ENCODE results near the gene PDE1C. TPM values are rescaled to one million over a fixed set of nuclear protein-coding genes. Genes with fewer than 3 reads are reported as not detected.

Gene PDE1C
- total RNA-seq, 2 donors from 2014 or later: not detected

DNA sequence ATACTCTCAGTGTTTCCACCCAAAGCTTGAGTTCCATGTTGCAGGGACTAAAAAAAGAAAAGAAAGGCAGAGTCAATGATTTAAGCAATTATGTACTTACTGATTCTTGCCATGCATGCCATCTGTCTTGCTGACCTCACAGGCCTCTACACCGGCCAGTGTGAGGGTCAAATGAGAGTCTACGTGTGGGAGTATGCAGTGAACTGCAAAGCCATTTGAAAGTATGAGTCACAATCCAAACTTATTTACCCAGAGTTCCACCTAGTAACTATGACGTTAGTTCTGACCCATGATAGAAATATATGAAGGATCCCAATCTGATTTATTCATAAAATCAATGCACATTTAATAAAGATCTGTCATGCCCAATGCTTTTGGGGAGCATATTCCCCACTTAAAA, 26.5 kb downstream of the PDE1C start:
- Mint-ChIP-seq H3K4me3 (no peak overlapping the region), H3K4me1 (no peaks in the 10 kb centered on the region)
- no peak for ATAC-seq (replicated peaks)

DNA sequence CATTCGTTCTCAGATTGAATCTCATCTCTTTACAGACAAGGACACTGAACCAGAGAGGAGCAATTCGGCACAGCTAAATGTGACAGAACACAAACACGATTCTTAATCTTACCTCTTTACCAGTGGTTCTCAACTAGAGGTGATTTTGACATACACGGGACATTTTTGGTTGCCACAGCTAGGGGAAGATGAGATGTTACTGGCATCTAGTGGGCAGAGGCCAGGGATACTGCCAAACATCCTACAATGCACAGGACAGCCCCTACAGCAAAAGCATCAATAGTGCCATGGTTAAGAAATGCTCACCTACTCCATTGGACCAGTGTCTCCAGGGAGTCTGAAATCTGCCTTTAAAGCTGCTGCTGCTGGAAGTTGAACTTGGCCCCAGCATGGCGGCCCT, 27.3 kb downstream of the PDE1C start:
- H3K36me3 Mint-ChIP-seq (ENCODE audit: low read depth): no peaks in the 10 kb centered on the region
- no peak overlapping the region for H3K4me3 Mint-ChIP-seq
- no peak overlapping the region for H3K27ac Mint-ChIP-seq
- H3K27me3 Mint-ChIP-seq: no peaks in the 10 kb centered on the region
- H3K9me3 Mint-ChIP-seq: peaks cover 3% of the 10 kb centered on the region
- no peak for ATAC-seq (replicated peaks)
- H3K4me1 Mint-ChIP-seq: no peaks in the 10 kb centered on the region

More for the DNA sequence above, 26.5 kb downstream of the PDE1C start:
- H3K27me3 Mint-ChIP-seq: no peaks in the 10 kb centered on the region
- H3K27ac Mint-ChIP-seq: no peak overlapping the region
- peaks cover 3% of the 10 kb centered on the region for H3K9me3 Mint-ChIP-seq
- H3K36me3 Mint-ChIP-seq (ENCODE audit: low read depth): no peaks in the 10 kb centered on the region

DNA sequence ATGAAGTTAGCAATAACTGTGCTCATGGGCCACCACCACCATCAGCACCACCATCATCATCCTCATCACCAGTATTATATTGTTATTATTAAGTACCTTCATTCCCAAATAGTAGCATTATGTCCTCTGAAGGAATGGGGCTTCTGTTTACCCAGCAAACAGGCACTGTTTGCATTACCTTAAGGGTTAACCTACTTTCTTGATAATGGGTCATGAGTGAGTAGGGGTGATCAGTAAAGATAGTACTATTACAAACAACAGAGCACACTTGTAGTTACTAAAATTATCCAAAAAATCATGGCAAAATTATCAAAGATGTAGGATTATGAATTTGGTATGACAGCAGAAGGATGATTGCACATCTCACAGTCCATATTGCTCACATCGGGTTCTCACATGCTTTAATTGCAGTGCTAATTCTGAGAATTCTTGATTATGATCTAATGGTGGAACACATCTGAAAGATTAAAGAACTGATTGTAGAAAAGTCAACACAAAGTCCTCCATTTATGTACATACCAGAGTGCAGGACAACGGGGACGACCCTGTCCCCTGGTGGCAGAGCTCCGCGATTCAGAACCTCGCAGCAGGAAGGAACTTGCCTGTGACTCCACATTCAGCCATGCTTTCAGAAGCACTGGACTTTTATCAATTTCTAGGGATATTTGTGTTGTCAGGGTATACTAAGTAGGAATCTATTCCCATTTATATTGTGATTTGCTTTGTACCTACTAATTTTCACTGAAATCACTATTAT, 31.0 kb downstream of the PDE1C start:
- Mint-ChIP-seq H3K4me3 (no peak overlapping the region), H3K4me1 (no peaks in the 10 kb centered on the region), H3K27ac (no peak overlapping the region), H3K27me3 (no peaks in the 10 kb centered on the region), H3K36me3 (ENCODE audit: low read depth) (no peaks in the 10 kb centered on the region), H3K9me3 (peaks cover 13% of the 10 kb centered on the region)
- no peak for ATAC-seq (replicated peaks)

DNA sequence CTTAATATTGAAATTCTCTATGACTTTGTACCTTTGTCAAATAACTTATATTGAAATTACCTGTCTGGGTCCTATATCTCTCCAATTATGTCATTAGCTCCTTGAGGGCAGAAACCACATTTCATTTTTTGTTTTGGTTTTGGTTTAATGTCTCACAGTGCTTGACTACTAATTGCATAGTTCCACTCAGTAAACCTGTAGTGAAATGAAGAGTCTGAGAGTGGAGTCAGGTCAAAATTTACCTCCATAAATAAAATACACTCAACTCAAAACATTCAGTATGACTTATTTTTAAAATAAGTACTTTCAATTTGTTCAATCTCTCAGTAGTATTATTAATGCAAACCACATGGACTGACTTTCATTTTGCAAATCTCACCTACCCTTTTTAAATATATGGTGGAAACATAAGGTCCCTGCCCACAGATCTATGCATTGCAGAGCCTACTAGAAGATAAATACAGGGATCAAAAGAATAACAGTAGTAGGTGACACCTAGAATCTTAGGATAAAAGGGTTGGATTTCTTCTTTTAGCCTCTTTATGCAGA, 32.5 kb downstream of the PDE1C start:
- no peak for ATAC-seq (replicated peaks)
- no peaks in the 10 kb centered on the region for H3K4me1 Mint-ChIP-seq
- H3K4me3 Mint-ChIP-seq: no peak overlapping the region
- H3K36me3 Mint-ChIP-seq (ENCODE audit: low read depth): no peaks in the 10 kb centered on the region
- no peak overlapping the region for H3K27ac Mint-ChIP-seq
- no peaks in the 10 kb centered on the region for H3K27me3 Mint-ChIP-seq
- H3K9me3 Mint-ChIP-seq: peaks cover 13% of the 10 kb centered on the region

DNA sequence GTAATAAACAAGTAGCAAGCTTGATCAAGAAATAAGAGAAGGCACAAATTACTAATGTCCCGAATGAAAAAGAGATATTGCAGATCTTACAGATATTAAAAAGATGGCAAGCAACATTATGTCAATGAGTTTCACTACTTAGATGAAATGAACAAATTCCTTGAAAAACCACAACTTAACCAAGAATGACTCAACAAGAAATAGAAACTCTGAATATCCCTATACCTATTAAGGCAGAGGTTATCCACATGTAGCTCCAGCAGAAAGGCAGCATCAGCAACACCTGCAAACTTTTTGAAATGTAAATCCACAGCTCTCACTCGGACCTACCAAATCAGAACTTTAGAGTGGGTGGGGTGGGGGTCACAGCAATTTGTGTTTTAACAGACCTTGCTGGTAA, 33.6 kb downstream of the PDE1C start:
- peaks cover 15% of the 10 kb centered on the region for H3K9me3 Mint-ChIP-seq
- no peaks in the 10 kb centered on the region for H3K27me3 Mint-ChIP-seq
- no peak overlapping the region for H3K27ac Mint-ChIP-seq
- peak; percentile 19 for ATAC-seq (replicated peaks)
- no peaks in the 10 kb centered on the region for H3K4me1 Mint-ChIP-seq
- H3K4me3 Mint-ChIP-seq: no peak overlapping the region
- no peaks in the 10 kb centered on the region for H3K36me3 Mint-ChIP-seq (ENCODE audit: low read depth)

DNA sequence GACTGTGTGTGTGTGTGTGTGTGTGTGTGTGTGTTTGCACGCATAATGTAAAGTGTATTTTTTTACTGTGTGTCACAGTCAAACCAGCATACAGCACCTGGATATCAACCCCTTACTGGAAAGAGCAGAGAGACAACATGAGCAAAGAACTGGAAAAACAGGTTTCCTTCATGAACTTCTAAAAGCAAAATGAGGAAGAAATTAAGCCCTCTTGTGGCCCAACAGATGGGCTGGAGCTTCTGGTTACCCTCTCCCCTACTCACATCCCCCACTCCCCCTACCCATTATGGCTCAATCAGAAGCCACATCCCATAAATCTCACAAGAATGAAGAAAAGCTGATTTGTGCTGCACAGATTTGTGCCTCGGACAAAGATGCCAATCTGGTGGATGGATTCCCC, 36.2 kb downstream of the PDE1C start:
- H3K27me3 Mint-ChIP-seq: no peaks in the 10 kb centered on the region
- ATAC-seq (replicated peaks): no peak
- H3K4me1 Mint-ChIP-seq: no peaks in the 10 kb centered on the region
- H3K4me3 Mint-ChIP-seq: no peak overlapping the region
- no peak overlapping the region for H3K27ac Mint-ChIP-seq
- peaks cover 18% of the 10 kb centered on the region for H3K9me3 Mint-ChIP-seq
- H3K36me3 Mint-ChIP-seq (ENCODE audit: low read depth): no peaks in the 10 kb centered on the region

DNA sequence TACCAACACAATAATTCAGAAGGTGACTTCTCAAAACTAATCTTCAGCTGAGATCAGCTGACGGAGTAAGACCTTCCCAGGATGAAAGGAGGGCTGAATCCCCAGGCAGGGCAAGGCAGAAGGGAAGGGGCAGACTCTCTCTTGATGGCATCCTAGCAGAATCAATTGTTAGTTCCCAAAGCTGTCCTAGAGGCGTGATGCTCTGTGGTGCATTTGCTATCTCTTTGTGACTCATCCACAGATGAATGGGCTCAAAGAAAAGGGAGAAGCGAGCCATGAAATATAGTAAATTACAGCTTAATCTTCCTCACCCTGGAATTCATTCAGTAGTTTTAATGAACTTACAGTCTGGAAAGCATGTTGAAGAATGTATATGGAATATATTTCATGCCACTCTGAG, 37.2 kb downstream of the PDE1C start:
- Mint-ChIP-seq H3K4me3 (no peak overlapping the region), H3K36me3 (ENCODE audit: low read depth) (no peaks in the 10 kb centered on the region), H3K27me3 (no peaks in the 10 kb centered on the region), H3K4me1 (no peaks in the 10 kb centered on the region), H3K9me3 (peaks cover 21% of the 10 kb centered on the region), H3K27ac (no peak overlapping the region)
- no peak for ATAC-seq (replicated peaks)

DNA sequence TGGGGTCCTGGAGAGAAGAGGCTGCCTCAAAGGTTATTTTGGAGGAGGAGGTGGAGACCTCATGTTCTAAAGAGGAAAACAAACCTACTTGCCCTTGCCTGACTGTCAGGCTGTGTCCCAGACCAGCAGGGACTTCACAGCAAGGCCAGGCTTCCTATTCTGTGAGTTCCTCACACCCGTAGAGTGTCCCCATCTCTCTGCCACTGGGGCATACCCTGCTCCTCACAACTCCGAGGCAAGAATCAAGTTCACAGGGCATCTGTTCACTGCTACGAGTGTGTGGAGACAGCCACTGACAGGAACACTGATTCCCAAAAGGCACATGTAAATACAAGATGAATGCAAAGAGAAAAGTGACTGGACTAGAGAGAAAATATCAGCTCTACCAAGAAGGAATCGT, 38.0 kb downstream of the PDE1C start:
- Mint-ChIP-seq H3K4me1 (no peaks in the 10 kb centered on the region), H3K4me3 (no peak overlapping the region), H3K27ac (no peak overlapping the region), H3K36me3 (ENCODE audit: low read depth) (no peaks in the 10 kb centered on the region), H3K9me3 (peaks cover 21% of the 10 kb centered on the region), H3K27me3 (no peaks in the 10 kb centered on the region)
- no peak for ATAC-seq (replicated peaks)

DNA sequence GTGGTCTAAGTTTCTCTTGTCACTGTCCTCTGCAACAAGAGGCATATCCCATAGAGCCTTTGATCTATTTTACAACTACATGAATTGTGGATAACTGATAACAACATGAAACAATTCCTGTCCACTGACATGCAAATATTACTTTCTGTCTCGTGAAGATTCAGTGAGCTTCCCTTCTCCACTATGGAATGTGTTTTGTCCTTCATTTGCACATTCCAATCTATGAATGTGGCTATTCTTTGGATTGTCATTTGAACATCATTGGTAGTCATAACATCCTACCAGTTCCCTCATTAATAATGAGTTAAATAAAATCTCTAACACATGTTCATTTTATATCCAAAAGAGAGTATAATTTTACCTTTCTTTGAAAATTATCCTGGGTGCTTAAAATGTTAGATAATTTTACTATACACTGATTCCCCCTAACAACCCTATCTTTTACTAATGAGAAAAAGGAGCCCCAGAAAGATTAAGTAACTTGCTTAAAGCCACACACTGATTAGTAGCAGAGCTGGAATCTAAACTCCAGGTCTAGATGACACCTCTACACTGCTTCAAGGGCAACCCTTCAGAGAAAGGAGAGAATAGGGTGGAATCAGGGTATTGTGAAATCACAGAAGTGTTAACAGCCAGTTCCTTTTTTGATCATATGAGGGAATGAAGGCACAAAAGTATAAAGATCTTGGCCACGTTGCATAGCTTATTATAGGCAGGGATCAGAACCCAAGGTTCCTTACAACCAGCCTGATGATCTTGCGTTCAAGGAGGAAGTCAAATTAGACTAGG, 39.1 kb downstream of the PDE1C start:
- H3K27ac Mint-ChIP-seq: no peak overlapping the region
- peaks cover 22% of the 10 kb centered on the region for H3K9me3 Mint-ChIP-seq
- no peaks in the 10 kb centered on the region for H3K27me3 Mint-ChIP-seq
- no peak for ATAC-seq (replicated peaks)
- H3K4me3 Mint-ChIP-seq: no peak overlapping the region
- H3K4me1 Mint-ChIP-seq: no peaks in the 10 kb centered on the region
- H3K36me3 Mint-ChIP-seq (ENCODE audit: low read depth): no peaks in the 10 kb centered on the region

DNA sequence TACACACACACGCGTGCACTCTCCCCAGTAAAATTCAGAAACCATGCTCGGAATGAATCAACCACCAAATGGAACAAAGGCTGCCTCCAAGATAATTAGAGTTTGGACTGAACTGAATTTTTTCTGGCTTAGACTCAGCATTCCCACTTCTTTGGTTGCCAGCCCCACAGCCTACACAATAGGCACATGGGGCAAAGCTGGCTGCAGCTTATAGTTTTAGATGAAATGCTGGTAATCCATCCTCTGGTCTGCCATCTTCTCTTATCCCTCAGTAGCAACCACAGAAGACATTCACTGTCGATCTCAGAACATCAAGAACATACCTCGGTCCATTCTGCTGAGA, 44.2 kb downstream of the PDE1C start:
- Mint-ChIP-seq H3K4me3 (no peak overlapping the region), H3K27ac (no peak overlapping the region), H3K9me3 (peaks cover 12% of the 10 kb centered on the region), H3K4me1 (no peaks in the 10 kb centered on the region), H3K36me3 (ENCODE audit: low read depth) (no peaks in the 10 kb centered on the region), H3K27me3 (no peaks in the 10 kb centered on the region)
- no peak for ATAC-seq (replicated peaks)

DNA sequence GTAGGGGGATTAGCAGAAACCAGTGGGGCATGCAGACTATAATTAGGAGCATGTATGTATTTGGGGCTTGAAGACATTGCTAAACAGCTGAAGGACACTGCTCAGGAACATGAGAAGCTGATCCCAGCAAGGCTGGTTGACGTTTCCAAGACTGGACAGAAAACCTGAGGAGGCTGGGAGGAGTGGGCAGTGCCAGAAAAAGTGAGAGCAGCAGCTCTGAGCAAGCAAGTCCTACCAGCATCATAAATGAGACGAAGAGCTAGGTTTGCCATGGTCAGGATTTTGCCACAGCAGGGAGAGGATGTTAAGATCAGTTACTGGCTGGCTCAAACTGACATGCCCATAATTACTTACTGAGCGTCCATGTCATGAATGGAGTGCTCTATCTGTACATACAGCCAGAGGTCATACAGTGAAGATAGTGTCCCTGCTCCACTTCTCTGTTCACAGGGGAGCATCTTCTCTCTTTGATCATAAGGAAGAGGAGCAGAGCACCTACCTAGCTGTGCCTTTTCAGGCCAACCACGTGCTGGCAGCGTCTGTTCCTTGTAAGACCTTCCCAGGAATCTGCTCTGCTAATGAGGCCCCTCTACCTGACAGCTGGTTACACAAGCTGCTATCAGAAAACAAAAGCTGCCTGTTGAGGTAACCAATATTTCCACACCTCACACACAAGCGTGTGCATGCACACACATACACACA, 44.7 kb downstream of the PDE1C start:
- peaks cover 12% of the 10 kb centered on the region for H3K9me3 Mint-ChIP-seq
- no peak for ATAC-seq (replicated peaks)
- H3K36me3 Mint-ChIP-seq (ENCODE audit: low read depth): no peaks in the 10 kb centered on the region
- H3K4me3 Mint-ChIP-seq: no peak overlapping the region
- H3K27me3 Mint-ChIP-seq: no peaks in the 10 kb centered on the region
- H3K27ac Mint-ChIP-seq: no peak overlapping the region
- no peaks in the 10 kb centered on the region for H3K4me1 Mint-ChIP-seq

DNA sequence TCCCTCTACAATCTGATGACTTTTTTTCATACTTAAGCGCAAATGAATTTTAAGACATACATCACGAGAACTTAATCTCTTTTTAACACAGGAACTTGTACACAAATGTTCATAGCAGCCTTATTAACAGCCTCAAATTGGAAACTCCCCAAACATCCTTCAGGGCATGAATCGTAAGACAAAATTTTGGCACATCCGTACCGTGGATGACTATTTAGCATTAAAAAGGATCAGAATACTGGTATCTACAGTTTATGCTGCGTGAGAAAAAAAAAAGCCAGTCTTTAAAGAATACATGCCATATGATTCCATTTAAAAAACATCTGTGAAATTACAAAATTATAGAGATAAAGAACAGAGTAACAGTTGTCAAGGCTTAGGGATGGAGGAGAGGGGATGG, 46.8 kb downstream of the PDE1C start:
- Mint-ChIP-seq H3K27me3 (no peaks in the 10 kb centered on the region), H3K36me3 (ENCODE audit: low read depth) (no peaks in the 10 kb centered on the region), H3K9me3 (peaks cover 13% of the 10 kb centered on the region), H3K4me3 (no peak overlapping the region), H3K4me1 (no peaks in the 10 kb centered on the region), H3K27ac (no peak overlapping the region)
- no peak for ATAC-seq (replicated peaks)

DNA sequence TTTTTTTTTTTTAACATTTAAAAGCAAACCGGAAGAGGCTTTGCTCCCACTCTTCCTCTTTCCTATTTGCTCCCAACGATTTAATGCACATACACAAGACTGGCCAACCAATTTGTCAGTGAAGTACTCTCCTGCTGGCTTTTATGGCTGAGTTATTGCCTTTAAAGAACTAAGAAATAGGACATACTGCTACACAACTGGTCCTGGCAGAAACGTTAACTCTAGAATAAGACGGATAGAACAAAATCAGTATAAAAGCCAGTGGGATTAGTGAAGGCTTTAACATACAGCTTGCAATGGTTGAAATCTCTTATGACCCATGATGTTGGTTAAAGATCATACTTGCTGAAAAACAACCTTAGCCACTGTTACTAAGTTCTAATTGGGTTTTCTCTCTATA, 47.2 kb downstream of the PDE1C start:
- H3K9me3 Mint-ChIP-seq: peaks cover 13% of the 10 kb centered on the region
- no peaks in the 10 kb centered on the region for H3K36me3 Mint-ChIP-seq (ENCODE audit: low read depth)
- ATAC-seq (replicated peaks): no peak
- no peak overlapping the region for H3K27ac Mint-ChIP-seq
- H3K4me1 Mint-ChIP-seq: no peaks in the 10 kb centered on the region
- no peaks in the 10 kb centered on the region for H3K27me3 Mint-ChIP-seq
- H3K4me3 Mint-ChIP-seq: no peak overlapping the region

DNA sequence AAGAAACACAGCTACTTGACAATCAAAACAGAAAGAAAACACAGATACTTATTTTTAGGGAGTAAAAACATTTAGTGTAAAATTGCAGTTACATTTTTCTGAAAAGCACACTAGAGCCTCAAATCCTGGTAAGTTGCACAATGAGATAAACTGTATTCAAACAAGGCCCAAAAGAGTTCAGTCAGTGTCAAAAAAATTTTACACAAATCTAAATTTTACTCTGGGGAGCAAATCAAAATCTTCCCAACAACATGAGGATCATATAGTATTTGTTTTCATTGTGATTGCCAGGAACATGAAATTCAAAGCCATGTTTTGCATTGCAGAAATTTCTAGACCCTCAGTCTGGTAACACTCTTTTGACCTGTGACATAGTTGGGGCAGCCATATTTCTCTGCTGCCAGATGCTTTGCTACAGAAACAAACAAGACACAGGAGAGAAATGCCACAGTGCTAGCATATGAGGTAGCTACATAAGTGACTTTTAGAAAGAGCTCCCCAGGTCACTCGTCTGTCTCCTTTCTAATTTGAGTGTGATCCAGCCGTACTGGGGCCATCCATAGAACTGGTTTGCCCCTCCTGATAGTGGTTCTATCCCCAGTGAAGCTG, 49.6 kb downstream of the PDE1C start:
- H3K4me1 Mint-ChIP-seq: no peaks in the 10 kb centered on the region
- no peak overlapping the region for H3K4me3 Mint-ChIP-seq
- H3K27me3 Mint-ChIP-seq: no peaks in the 10 kb centered on the region
- no peaks in the 10 kb centered on the region for H3K36me3 Mint-ChIP-seq (ENCODE audit: low read depth)
- peaks cover 9% of the 10 kb centered on the region for H3K9me3 Mint-ChIP-seq
- no peak for ATAC-seq (replicated peaks)
- no peak overlapping the region for H3K27ac Mint-ChIP-seq
